ENCODE data around the gene CEBPA. TPM values are rescaled to one million over a fixed set of nuclear protein-coding genes. Genes with fewer than 3 reads are reported as not detected.
"Not testable (repeated sequence)": the region's sequence is repeated elsewhere in the genome, so short reads cannot be mapped to it uniquely, and the experiment has no call there.

Gene CEBPA
- total RNA-seq, 1 donor from 2014 or later = 14.9 TPM

GRCh38 chr19:33323093-33323820 is 20.9 kb upstream of the CEBPA start:
- no peaks in the 10 kb centered on the region for H3K36me3 ChIP-seq
- no peak overlapping the region for H3K27ac ChIP-seq
- no peaks in the 10 kb centered on the region for H3K27me3 ChIP-seq
- intact Hi-C loops (cut with DNase I) = no loop called here
- no peaks in the 10 kb centered on the region for H3K4me1 ChIP-seq
- H3K9me3 ChIP-seq = peaks cover 0 to 10% of the 10 kb centered on the region in 2 donors
- TF ChIP-seq CTCF (IDR thresholded peaks at IDR 0.05) = no peak
- no peak for DNase-seq (ENCODE audit: low spot score in 2 of 2)
- H3K4me3 ChIP-seq = no peak overlapping the region

GRCh38 chr19:33320636-33321035 is 18.3 kb upstream of the CEBPA start:
- no peaks in the 10 kb centered on the region for H3K36me3 ChIP-seq
- H3K4me3 ChIP-seq = no peak overlapping the region
- intact Hi-C loops (cut with DNase I) = no loop called here
- no peaks in the 10 kb centered on the region for H3K27me3 ChIP-seq
- no peak for DNase-seq (ENCODE audit: low spot score in 2 of 2)
- no peak for TF ChIP-seq CTCF (IDR thresholded peaks at IDR 0.05)
- H3K9me3 ChIP-seq = no peaks in the 10 kb centered on the region
- no peak overlapping the region for H3K27ac ChIP-seq
- no peaks in the 10 kb centered on the region for H3K4me1 ChIP-seq

- H3K4me1 ChIP-seq; H3K27me3 ChIP-seq; H3K36me3 ChIP-seq; H3K4me3 ChIP-seq; H3K27ac ChIP-seq; H3K9me3 ChIP-seq; DNase-seq (ENCODE audit: low spot score in 2 of 2): not testable (repeated sequence)
- intact Hi-C loops (cut with DNase I) = loop anchor here (5.0 kb wide), 1 partner anchor 36 kb away; no protein-coding TSS in a partner anchor
Measured at GRCh38 chr19:33317991-33318390, 15.7 kb upstream of the CEBPA start.

- Histone ChIP-seq H3K27ac (no peak overlapping the region), H3K27me3 (no peaks in the 10 kb centered on the region), H3K4me1 (no peaks in the 10 kb centered on the region), H3K9me3 (no peaks in the 10 kb centered on the region), H3K4me3 (no peak overlapping the region), H3K36me3 (no peaks in the 10 kb centered on the region)
- intact Hi-C loops (cut with DNase I) = loop anchor here (5.0 kb wide), 1 partner anchor 35 kb away; no protein-coding TSS in a partner anchor
- TF ChIP-seq CTCF (IDR thresholded peaks at IDR 0.05) = no peak
- DNase-seq (ENCODE audit: low spot score in 2 of 2) = no peak
Measured at GRCh38 chr19:33317517-33317916, 15.2 kb upstream of the CEBPA start.

- H3K9me3 ChIP-seq = no peaks in the 10 kb centered on the region
- H3K27me3 ChIP-seq = no peaks in the 10 kb centered on the region
- no peaks in the 10 kb centered on the region for H3K36me3 ChIP-seq
- H3K4me3 ChIP-seq = no peak overlapping the region
- no peaks in the 10 kb centered on the region for H3K4me1 ChIP-seq
- intact Hi-C loops (cut with DNase I) = loop anchor here (5.0 kb wide), 1 partner anchor 34 kb away; no protein-coding TSS in a partner anchor
- no peak overlapping the region for H3K27ac ChIP-seq
- DNase-seq (ENCODE audit: low spot score in 2 of 2) = no peak
- no peak for TF ChIP-seq CTCF (IDR thresholded peaks at IDR 0.05)
Measured at GRCh38 chr19:33316541-33317264, 14.4 kb upstream of the CEBPA start.

- H3K27ac ChIP-seq; H3K27me3 ChIP-seq; H3K4me3 ChIP-seq; H3K4me1 ChIP-seq; intact Hi-C loops (cut with DNase I); DNase-seq (ENCODE audit: low spot score in 2 of 2); H3K36me3 ChIP-seq; H3K9me3 ChIP-seq: not testable (repeated sequence)
Measured at GRCh38 chr19:33312808-33313207, 10.5 kb upstream of the CEBPA start.

Data from ascending aorta (tissue), 2 donors.